CD4-positive, alpha-beta T cell treated with Interleukin-6 for 4 hours (primary cell): ENCODE results near the gene SPATA31E1.
"Not testable (repeated sequence)": the region's sequence is repeated elsewhere in the genome, so short reads cannot be mapped to it uniquely, and the experiment has no call there.

Source experiments
- DNase-seq: peaks from one replicate; pipeline ENCODE4 v3.0.0-alpha.2; 2020; ENCODE audit warnings: mixed read lengths

Gene SPATA31E1

DNA sequence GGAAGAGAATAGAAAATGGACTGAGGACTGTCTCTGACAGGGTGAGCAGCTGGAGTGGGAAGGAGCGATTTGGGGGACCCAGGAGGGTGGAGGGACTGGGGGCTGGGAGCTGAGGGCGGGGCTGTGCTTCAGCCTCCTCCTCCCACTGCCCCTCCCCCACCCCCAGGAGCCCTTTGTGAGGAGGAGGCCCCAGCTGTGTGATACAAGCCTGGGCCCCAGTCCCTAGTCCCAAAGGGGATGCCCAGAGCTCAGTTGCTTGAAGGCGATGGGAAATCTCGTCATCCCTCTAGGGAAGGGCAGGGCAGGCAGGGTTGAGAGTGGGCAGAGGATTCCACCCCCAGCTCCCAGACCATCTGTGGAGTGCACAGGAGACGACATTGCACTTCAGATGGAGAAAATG lies at the start of gene SPATA31E1:
TSS of gene SPATA31E1 (plus strand) at position 251 of the 400 bp plus-strand sequence. CDS start at position 266, 15 bp downstream.
- DNase-seq = no peak

DNA sequence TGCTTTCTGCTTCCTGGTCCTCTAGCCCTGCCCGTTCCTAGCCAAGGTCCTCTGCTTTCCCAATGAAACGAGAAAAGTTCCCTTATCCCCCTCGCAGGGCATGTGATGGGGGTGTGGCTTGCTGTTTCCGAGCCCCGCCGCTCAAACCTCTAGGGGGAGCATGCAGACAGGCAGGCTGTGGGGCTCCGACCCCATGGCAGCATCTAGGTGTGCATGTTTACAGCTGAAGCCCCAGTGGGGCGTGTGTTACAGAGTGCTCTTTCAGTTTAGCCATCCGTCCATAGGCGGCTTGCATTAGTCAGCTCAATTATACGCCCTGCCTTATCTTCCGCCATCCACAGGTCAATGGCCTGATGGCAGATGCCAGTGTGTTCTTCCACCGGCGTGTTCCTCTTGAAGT lies 48.3 kb upstream of the SPATA31E1 start:
- no peak for DNase-seq

- no peak for DNase-seq
These were observed 46.1 kb upstream of the SPATA31E1 start for GRCh38 chr9:87836536-87836935.

DNA sequence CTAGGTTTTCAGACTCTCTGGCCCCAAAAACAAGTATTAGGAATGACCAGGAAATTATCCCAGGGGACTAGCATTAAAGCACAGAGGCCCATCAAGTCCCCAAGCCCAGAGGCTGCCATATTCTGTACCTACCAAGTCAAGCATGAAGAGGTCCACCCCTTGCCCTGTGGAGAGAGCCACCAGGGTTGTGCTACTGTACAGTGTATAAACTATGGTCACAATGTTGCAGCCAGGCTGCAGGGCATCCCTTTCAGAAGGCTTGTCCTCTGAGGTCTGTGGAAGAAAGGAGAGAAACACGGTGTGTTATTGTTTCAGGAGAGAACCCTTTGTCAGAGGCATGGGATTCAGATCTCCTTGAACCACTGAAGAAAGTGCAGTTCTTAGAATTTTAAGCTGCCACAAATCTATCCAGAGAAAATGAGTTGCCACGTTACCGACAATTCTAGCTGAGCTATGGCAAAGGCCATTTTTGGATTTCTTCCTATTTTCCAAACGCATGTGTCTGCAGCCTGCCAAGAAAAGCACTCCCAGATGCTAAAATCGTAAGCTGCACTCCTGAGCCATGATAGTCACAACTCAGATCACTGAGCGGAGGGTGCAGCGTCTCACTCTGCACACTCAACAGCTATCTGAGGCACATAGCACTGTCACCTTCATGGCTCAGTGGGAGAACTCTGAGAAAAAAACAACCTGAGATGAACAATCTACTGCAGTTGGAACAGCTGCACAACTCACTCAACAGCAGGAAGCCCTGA lies 45.5 kb upstream of the SPATA31E1 start:
- no peak for DNase-seq

DNA sequence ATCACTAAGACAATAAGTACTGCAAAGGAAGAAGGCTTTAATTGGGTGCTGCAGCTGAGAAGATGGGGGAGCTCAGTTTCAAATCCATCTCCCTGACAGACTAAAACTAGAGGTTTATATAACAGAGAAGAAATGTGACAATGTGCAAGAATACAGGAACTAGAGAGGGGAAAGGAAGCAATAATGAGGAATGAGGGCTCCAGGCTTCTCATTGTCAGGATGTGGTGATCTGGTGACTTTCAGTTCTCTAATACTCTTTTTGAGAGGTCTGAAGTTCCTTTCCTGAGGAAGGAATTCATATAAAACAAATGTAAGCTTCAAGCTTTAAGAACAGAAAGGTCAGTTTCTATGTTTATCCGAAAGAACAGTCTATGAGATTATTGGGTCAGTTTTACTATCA lies 42.5 kb upstream of the SPATA31E1 start:
- no peak for DNase-seq

- DNase-seq = no peak
These were observed 39.6 kb upstream of the SPATA31E1 start for GRCh38 chr9:87842878-87843585.

- no peak for DNase-seq
These were observed 38.2 kb upstream of the SPATA31E1 start for GRCh38 chr9:87844506-87844905.

GRCh38 chr9:87847817-87848216 lies 34.9 kb upstream of the SPATA31E1 start:
- not testable (repeated sequence) for DNase-seq

- no peak for DNase-seq
These were observed 33.4 kb upstream of the SPATA31E1 start for GRCh38 chr9:87849144-87849758.

- no peak for DNase-seq
These were observed 32.3 kb upstream of the SPATA31E1 start for GRCh38 chr9:87850391-87850790.

- not testable (repeated sequence) for DNase-seq
These were observed 31.5 kb upstream of the SPATA31E1 start for GRCh38 chr9:87851186-87851585.

- no peak for DNase-seq
These were observed 29.4 kb upstream of the SPATA31E1 start for GRCh38 chr9:87853302-87853701.

DNA sequence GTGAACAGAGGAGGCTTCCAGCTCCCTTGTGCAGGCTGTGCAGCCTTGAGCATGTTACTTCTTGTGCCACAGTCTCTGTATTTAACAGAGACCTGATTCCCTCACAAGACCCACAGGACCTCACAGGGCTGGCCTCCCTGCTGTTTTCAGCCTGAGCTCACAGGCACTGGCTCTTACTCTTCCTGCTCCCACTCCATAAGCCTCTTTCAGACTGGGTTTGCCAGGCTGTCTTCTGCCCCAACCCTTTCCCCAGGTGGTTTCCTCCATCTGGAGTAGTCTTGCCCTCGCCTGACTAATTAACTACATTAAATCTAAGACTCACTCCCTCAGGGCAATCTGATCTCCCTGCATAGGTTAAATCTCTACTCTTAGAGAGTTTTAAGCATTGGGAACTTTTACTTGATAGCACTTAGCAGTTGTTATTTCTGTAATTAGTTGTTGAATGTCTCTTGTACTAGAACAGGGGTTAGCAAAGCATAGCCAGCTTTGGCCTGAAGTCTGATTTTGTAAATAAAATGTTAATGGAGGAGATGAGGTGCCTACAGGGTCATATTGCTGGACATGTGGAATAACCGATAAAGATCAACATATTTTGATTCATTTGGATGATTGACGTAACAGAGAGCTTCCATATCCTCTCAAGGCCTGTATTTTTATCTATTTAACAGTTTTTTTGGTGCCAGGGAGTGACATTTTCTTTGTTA lies 28.6 kb upstream of the SPATA31E1 start:
- no peak for DNase-seq

DNA sequence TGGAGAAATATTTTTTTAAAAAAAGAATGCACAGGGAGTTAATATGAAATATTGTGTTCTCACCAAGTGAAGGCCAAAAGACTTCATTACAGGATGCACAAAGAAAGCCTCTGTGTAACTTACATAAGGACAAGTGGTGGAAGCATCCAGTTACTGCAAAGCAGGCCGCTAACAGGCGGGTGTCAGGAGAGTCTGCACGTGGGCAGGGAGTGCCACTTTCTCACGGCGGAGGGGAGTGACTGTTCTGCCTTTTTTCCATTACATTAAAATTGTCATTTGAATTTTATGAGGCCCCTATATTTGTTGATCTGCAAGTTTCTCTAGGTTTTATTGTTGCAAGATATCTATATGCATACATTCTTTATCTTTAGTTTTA lies 28.1 kb upstream of the SPATA31E1 start:
- DNase-seq = no peak

DNA sequence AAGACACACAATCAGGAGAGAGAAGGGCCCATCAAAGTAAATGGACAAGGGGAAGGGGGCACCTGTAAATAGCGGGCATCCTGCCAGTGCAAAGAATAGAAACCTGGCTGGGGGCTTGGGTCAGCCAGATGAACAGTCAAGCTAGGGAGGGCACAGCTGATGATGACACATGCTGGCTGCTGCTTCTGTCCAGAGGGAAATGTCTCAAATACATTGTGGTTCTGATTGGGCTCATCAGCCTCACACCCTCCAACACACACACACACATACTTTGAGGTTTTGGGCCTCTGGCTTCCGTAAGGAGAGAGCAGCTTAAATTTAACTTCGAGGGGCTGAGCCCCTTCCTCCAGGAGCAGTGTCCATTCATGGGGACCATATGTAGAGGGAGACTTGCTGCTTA lies 27.6 kb upstream of the SPATA31E1 start:
- no peak for DNase-seq

GRCh38 chr9:87857141-87857947 lies 25.3 kb upstream of the SPATA31E1 start:
- DNase-seq = no peak

DNA sequence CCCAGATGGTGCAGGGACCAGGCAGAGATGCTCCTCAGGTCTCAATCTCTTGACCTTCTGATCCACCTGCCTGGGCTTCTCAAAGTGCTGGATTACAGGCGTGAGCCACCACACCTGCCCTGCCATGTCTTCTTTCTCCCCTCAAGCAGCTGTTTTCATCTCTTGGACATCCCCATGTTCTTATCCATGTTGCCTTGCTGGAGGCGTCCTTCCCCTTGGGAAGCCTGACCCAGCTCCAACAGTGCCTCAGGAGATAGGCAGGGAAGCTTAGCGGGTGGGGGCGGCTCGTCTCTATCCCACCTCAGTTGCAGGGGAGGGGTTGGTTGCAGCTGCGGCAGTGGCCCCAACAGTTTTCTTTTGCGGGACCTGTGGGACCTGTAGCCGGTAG lies 24.7 kb upstream of the SPATA31E1 start:
- DNase-seq = no peak

- DNase-seq = no peak
These were observed 23.5 kb upstream of the SPATA31E1 start for GRCh38 chr9:87859137-87859536.

- DNase-seq = no peak
These were observed 22.9 kb upstream of the SPATA31E1 start for GRCh38 chr9:87859786-87860185.

DNA sequence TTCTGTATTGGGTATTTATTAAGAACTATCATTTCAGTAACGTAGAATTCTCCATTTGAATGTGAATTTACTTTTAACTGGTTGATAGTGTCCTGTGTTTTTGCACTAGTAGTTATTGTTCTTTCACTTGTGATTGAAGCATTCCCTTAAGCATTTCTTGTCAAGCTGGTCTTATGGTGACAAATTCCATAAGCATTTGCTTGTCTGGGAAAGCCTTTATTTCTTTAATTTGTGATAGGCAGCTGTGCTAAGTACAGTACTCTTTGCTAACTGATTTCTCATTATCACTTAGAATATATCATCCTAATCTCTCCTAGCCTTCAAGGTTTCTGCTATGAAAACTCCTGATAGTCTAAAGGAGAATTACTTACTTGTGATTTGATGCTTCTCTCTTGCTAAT lies 21.3 kb upstream of the SPATA31E1 start:
- no peak for DNase-seq

- no peak for DNase-seq
These were observed 20.0 kb upstream of the SPATA31E1 start for GRCh38 chr9:87862536-87863268.
